GM12878 (cell line): ENCODE results near the gene RXFP4. TPM values are rescaled to one million over a fixed set of nuclear protein-coding genes. Genes with fewer than 3 reads are reported as not detected.

Experiments used
- BCL3 ChIP-seq: IDR thresholded peaks from 2 replicates; pipeline ENCODE4 v1.6.1; 2011; ENCODE audit warnings: borderline replicate concordance, low read depth, mild to moderate bottlenecking, moderate library complexity, low read length; ENCODE audit not compliant: insufficient read depth, poor library complexity, severe bottlenecking
- BHLHE40 ChIP-seq, 2 experiments: fragments of 450-650 bp in 1 of 2; IDR thresholded peaks; 2 replicates each; pipeline ENCODE4 v1.6.1; 2011 to 2017; ENCODE audit warnings: low read depth in 2 of 2, borderline replicate concordance in 1 of 2, improper control_type of control experiment in 1 of 2, low read length in 1 of 2, mild to moderate bottlenecking in 1 of 2
- DPF2 ChIP-seq: fragments of 450-650 bp; IDR thresholded peaks from 2 replicates; pipeline ENCODE4 v1.6.1; 2017; ENCODE audit warnings: mild to moderate bottlenecking
- EED ChIP-seq: sonication (generic); IDR thresholded peaks from 2 replicates; pipeline ENCODE4 v1.6.1; 2016; ENCODE audit warnings: antibody characterized with exemption, low read depth
- GATAD2B ChIP-seq: fragments of 450-650 bp; conservative IDR thresholded peaks from 2 replicates; pipeline ENCODE4 v1.6.1; 2017; ENCODE audit warnings: low read depth, mild to moderate bottlenecking, moderate library complexity
- HCFC1 ChIP-seq: fragments of 150-350 bp; IDR thresholded peaks from 2 replicates; pipeline ENCODE4 v1.6.1; 2014; ENCODE audit warnings: low read length
- HDAC6 ChIP-seq: fragments of 200-600 bp; sonication (generic); IDR thresholded peaks from one replicate; pipeline ENCODE4 v1.8.0; 2017; ENCODE audit warnings: antibody characterized with exemption; ENCODE audit not compliant: unreplicated experiment
- JUNB ChIP-seq: IDR thresholded peaks from 2 replicates; pipeline ENCODE4 v1.6.1; 2016; ENCODE audit warnings: antibody characterized with exemption, mild to moderate bottlenecking
- KAT2A ChIP-seq: conservative IDR thresholded peaks from 2 replicates; pipeline ENCODE4 v1.6.1; 2011; ENCODE audit warnings: low read depth, low read length; ENCODE audit not compliant: control insufficient read depth
- MLLT1 ChIP-seq: fragments of 450-650 bp; IDR thresholded peaks from 2 replicates; pipeline ENCODE4 v1.6.1; 2016; ENCODE audit warnings: mild to moderate bottlenecking
- MYB ChIP-seq: fragments of 150-350 bp; IDR thresholded peaks from 2 replicates; pipeline ENCODE4 v1.6.1; 2014; ENCODE audit warnings: mild to moderate bottlenecking, low read depth, low read length, borderline replicate concordance
- NRF1 ChIP-seq: conservative IDR thresholded peaks from 2 replicates; pipeline ENCODE4 v1.6.1; 2011; ENCODE audit warnings: mild to moderate bottlenecking, low read depth, low read length, improper control_type of control experiment
- PAX8 ChIP-seq: fragments of 450-650 bp; IDR thresholded peaks from 2 replicates; pipeline ENCODE4 v1.6.1; 2017; ENCODE audit warnings: mild to moderate bottlenecking, moderate library complexity
- RBBP5 ChIP-seq: fragments of 200-600 bp; sonication (generic); conservative IDR thresholded peaks from 2 replicates; pipeline ENCODE4 v1.6.1; 2016
- RELB ChIP-seq: fragments of 450-650 bp; IDR thresholded peaks from 2 replicates; pipeline ENCODE4 v1.6.1; 2017; ENCODE audit warnings: low read depth, mild to moderate bottlenecking, moderate library complexity
- SIN3A ChIP-seq: IDR thresholded peaks from 2 replicates; pipeline ENCODE4 v1.6.1; 2012; ENCODE audit warnings: low read depth, low read length, improper control_type of control experiment
- SKIL ChIP-seq: fragments of 450-650 bp; IDR thresholded peaks from 2 replicates; pipeline ENCODE4 v1.6.1; 2017; ENCODE audit warnings: mild to moderate bottlenecking, low read depth, inconsistent platforms; ENCODE audit not compliant: poor library complexity, severe bottlenecking
- SREBF1 ChIP-seq: IDR thresholded peaks from 2 replicates; pipeline ENCODE4 v1.6.1; 2012; ENCODE audit warnings: mild to moderate bottlenecking, low read length
- STAT3 ChIP-seq: IDR thresholded peaks from 2 replicates; pipeline ENCODE4 v1.6.1; 2011; ENCODE audit warnings: low read depth, low read length, improper control_type of control experiment
- TARDBP ChIP-seq: IDR thresholded peaks from 2 replicates; pipeline ENCODE4 v1.6.1; 2016; ENCODE audit warnings: borderline replicate concordance
- USF1 ChIP-seq: IDR thresholded peaks from 2 replicates; pipeline ENCODE4 v1.6.1; 2011; ENCODE audit warnings: borderline replicate concordance, low read depth, mild to moderate bottlenecking, moderate library complexity, mixed read lengths, low read length; ENCODE audit not compliant: insufficient read depth; ENCODE audit errors: extremely low read length
- YBX1 ChIP-seq: fragments of 450-650 bp; IDR thresholded peaks from 2 replicates; pipeline ENCODE4 v1.6.1; 2016; ENCODE audit warnings: antibody characterized with exemption
- YY1 ChIP-seq: IDR thresholded peaks from 2 replicates; pipeline ENCODE4 v1.6.1; 2011; ENCODE audit warnings: low read depth, mild to moderate bottlenecking, low read length
- ZSCAN29 ChIP-seq: fragments of 450-650 bp; IDR thresholded peaks from 2 replicates; pipeline ENCODE4 v1.6.1; 2017; ENCODE audit warnings: mild to moderate bottlenecking, moderate library complexity
- polyA plus RNA-seq, 11 experiments: library from polyadenylated mRNA; depleted of rRNA in 4 of 11; unstranded in 6 of 11; stranded (reverse) in 5 of 11; fragments of >200 nt; fragmentation: Nextera tagmentation in 4 of 11; fragmentation: Illumina TruSeq in 1 of 11; extraction: Ambion mirVana in 4 of 11; extraction: Trizol in 1 of 11; gene quantifications; 1 replicate in 1 of 11; 2 replicates in 10 of 11; pipeline versions ENCODE4 v1.2.1 to v1.2.3, GENCODE V29; 2011 to 2016; ENCODE audit warnings: inconsistent platforms in 2 of 11, missing spikeins in 2 of 11, low read depth in 1 of 11
- total RNA-seq, 4 experiments: library from RNA; depleted of rRNA in 3 of 4; stranded (reverse); fragments of >200 nt in 3 of 4; fragmentation: Illumina TruSeq in 1 of 4; extraction: Trizol in 1 of 4; gene quantifications; 2 replicates each; pipeline versions ENCODE4 v1.2.1 to v1.2.3, GENCODE V29; 2013 to 2021

Gene RXFP4
- total and polyA plus RNA-seq, 10 of the 15 experiments (the other 5 are each of a cell fraction or from before 2014, with no cell fraction given): 0.10 to 0.40 (median 0.39) TPM; not detected in 7

GRCh38 chr1:155938220-155938627 lies 3.2 kb upstream of the RXFP4 start (continued):
- TF ChIP-seq SKIL: peak; percentile 32
- no peak for TF ChIP-seq HDAC6
- TF ChIP-seq MLLT1: no peak
- no peak for TF ChIP-seq USF1
- TF ChIP-seq RBBP5: no peak
- peak; percentile 42; the same call in 1 of the 2 replicates for TF ChIP-seq RELB
- no peak for TF ChIP-seq DPF2
- no peak for TF ChIP-seq MYB
- TF ChIP-seq SREBF1: no peak
- TF ChIP-seq GATAD2B: no peak
- no peak for TF ChIP-seq NRF1
- peak; percentile 69; the same call in 1 of the 2 replicates for TF ChIP-seq YY1
- TF ChIP-seq STAT3: no peak
- TF ChIP-seq HCFC1: no peak
- no peak for TF ChIP-seq SIN3A
- no peak for TF ChIP-seq PAX8
- TF ChIP-seq EED: peak; percentile 62; the same call in 1 of the 2 replicates
- no peak for TF ChIP-seq ZSCAN29
- no peak for TF ChIP-seq TARDBP
- TF ChIP-seq JUNB: no peak
- TF ChIP-seq BCL3: no peak
- TF ChIP-seq BHLHE40 (IDR thresholded peaks at IDR 0.05; ENCODE audit: borderline replicate concordance in 1 of 2, low read depth in 2 of 2, low read length in 1 of 2): 0 out of 4 replicates have a peak, but pooled peaks of 1 of the 2 experiments have one; percentile 8
- no peak for TF ChIP-seq KAT2A
- no peak for TF ChIP-seq YBX1
- TF ChIP-seq, all 136 proteins: peak for 16
